ENCODE data around the gene P2RX7. TPM values are rescaled to one million over a fixed set of nuclear protein-coding genes. Genes with fewer than 3 reads are reported as not detected.
A peak's percentile ranks its signal among the peaks of the same experiment; 100 is the strongest.

Gene P2RX7
- total and polyA plus RNA-seq, 9 of the 15 experiments (the other 6 are each of a cell fraction or from before 2014, with no cell fraction given), result 0.04 to 0.65 (median 0.30) TPM

DNA sequence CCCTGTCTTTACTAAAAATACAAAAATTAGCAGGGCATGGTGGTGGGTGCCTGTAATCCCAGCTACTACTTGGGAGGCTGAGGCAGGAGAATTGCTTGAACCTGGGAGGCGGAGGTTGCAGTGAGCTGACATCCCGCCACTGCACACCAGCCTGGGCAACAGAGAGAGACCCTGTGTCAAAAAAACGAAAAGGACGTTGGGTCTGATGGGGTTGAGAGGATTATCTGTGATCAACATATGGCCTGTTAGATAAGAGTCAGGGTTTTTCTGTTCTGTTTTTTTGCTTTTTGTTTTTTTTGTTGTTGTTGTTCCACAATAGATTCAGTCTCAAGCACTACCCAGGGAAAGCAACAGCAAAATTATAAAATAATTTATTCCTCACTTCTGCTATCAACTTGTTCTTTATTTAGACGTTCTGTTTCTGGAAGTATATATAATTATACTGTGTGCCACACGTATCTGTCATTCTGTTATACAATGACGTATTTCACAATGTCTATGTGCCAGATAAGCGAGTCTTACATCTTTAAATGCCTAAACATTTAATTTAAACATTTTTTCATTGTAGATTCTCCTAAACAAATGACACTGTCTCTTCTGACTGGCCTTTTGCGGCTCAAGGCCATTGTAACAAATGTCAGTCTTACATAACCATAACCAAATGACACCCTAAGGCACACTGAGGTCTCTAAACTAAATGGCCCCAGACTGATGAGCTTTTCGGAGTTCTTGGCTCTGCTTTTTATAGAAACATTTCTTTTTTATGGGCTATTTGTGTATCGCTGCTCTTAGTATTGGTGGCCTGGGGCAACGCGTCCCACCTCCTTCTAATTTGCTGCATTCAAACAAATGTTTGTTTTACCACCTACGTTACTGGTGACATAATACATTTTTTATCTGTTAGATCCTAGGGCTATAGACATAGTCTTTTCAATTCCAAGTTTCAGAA is 70.0 kb downstream of the P2RX7 start (continued):
- TF ChIP-seq ZNF239 (CRISPR knock-in tag; IDR thresholded peaks at IDR 0.05) (0 out of 2 replicates have a peak, but pooled peaks have one; percentile 9), ZNF347 (CRISPR knock-in tag; IDR thresholded peaks at IDR 0.05; ENCODE audit: low read depth) (no peak), HIVEP1 (CRISPR knock-in tag; IDR thresholded peaks at IDR 0.05) (no peak), HSF4 (CRISPR knock-in tag; IDR thresholded peaks at IDR 0.05; ENCODE audit: borderline replicate concordance) (no peak), MYC (IDR thresholded peaks at IDR 0.05; ENCODE audit: low read depth, low read length) (no peak), MYC (CRISPR knock-in tag; IDR thresholded peaks at IDR 0.05; ENCODE audit: borderline replicate concordance, low read depth) (no peak), ARID2 (IDR thresholded peaks at IDR 0.05) (no peak), CHD4 (IDR thresholded peaks at IDR 0.05; ENCODE audit: insufficient read depth, insufficient replicate concordance, low read depth, low read length, poor library complexity, severe bottlenecking) (no peak), HNRNPUL1 (IDR thresholded peaks at IDR 0.05; ENCODE audit: low read length) (no peak)
- TF ChIP-seq, protein P1, sequence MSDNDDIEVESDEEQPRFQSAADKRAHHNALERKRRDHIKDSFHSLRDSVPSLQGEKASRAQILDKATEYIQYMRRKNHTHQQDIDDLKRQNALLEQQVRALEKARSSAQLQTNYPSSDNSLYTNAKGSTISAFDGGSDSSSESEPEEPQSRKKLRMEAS (CRISPR knock-in tag; IDR thresholded peaks at IDR 0.05), result no peak
- TF ChIP-seq, protein P2, sequence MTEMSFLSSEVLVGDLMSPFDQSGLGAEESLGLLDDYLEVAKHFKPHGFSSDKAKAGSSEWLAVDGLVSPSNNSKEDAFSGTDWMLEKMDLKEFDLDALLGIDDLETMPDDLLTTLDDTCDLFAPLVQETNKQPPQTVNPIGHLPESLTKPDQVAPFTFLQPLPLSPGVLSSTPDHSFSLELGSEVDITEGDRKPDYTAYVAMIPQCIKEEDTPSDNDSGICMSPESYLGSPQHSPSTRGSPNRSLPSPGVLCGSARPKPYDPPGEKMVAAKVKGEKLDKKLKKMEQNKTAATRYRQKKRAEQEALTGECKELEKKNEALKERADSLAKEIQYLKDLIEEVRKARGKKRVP (CRISPR knock-in tag; IDR thresholded peaks at IDR 0.05), result no peak
- TF ChIP-seq, protein P3, sequence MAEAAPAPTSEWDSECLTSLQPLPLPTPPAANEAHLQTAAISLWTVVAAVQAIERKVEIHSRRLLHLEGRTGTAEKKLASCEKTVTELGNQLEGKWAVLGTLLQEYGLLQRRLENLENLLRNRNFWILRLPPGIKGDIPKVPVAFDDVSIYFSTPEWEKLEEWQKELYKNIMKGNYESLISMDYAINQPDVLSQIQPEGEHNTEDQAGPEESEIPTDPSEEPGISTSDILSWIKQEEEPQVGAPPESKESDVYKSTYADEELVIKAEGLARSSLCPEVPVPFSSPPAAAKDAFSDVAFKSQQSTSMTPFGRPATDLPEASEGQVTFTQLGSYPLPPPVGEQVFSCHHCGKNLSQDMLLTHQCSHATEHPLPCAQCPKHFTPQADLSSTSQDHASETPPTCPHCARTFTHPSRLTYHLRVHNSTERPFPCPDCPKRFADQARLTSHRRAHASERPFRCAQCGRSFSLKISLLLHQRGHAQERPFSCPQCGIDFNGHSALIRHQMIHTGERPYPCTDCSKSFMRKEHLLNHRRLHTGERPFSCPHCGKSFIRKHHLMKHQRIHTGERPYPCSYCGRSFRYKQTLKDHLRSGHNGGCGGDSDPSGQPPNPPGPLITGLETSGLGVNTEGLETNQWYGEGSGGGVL (CRISPR knock-in tag; IDR thresholded peaks at IDR 0.05), result no peak
- TF ChIP-seq, protein P4, sequence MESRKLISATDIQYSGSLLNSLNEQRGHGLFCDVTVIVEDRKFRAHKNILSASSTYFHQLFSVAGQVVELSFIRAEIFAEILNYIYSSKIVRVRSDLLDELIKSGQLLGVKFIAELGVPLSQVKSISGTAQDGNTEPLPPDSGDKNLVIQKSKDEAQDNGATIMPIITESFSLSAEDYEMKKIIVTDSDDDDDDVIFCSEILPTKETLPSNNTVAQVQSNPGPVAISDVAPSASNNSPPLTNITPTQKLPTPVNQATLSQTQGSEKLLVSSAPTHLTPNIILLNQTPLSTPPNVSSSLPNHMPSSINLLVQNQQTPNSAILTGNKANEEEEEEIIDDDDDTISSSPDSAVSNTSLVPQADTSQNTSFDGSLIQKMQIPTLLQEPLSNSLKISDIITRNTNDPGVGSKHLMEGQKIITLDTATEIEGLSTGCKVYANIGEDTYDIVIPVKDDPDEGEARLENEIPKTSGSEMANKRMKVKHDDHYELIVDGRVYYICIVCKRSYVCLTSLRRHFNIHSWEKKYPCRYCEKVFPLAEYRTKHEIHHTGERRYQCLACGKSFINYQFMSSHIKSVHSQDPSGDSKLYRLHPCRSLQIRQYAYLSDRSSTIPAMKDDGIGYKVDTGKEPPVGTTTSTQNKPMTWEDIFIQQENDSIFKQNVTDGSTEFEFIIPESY (CRISPR knock-in tag; IDR thresholded peaks at IDR 0.05), result no peak
- TF ChIP-seq, protein P5, sequence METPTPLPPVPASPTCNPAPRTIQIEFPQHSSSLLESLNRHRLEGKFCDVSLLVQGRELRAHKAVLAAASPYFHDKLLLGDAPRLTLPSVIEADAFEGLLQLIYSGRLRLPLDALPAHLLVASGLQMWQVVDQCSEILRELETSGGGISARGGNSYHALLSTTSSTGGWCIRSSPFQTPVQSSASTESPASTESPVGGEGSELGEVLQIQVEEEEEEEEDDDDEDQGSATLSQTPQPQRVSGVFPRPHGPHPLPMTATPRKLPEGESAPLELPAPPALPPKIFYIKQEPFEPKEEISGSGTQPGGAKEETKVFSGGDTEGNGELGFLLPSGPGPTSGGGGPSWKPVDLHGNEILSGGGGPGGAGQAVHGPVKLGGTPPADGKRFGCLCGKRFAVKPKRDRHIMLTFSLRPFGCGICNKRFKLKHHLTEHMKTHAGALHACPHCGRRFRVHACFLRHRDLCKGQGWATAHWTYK (CRISPR knock-in tag; IDR thresholded peaks at IDR 0.05), result no peak
- TF ChIP-seq, protein P6, sequence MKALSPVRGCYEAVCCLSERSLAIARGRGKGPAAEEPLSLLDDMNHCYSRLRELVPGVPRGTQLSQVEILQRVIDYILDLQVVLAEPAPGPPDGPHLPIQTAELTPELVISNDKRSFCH (CRISPR knock-in tag; IDR thresholded peaks at IDR 0.05), result no peak
- TF ChIP-seq, protein P6 (tag; IDR thresholded peaks at IDR 0.05), result no peak
- TF ChIP-seq, protein P7, sequence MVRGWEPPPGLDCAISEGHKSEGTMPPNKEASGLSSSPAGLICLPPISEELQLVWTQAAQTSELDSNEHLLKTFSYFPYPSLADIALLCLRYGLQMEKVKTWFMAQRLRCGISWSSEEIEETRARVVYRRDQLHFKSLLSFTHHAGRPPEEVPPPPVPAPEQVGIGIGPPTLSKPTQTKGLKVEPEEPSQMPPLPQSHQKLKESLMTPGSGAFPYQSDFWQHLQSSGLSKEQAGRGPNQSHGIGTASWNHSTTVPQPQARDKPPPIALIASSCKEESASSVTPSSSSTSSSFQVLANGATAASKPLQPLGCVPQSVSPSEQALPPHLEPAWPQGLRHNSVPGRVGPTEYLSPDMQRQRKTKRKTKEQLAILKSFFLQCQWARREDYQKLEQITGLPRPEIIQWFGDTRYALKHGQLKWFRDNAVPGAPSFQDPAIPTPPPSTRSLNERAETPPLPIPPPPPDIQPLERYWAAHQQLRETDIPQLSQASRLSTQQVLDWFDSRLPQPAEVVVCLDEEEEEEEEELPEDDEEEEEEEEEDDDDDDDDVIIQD (CRISPR knock-in tag; IDR thresholded peaks at IDR 0.05), result no peak
